PC-9 (cell line): ENCODE measurements around the gene XXYLT1. TPM values are rescaled to one million over a fixed set of nuclear protein-coding genes. Genes with fewer than 3 reads are reported as not detected.

Experiments
- BruUV-seq: library from RNA; stranded (reverse); fragments of 400-500 nt; replicated peaks from 2 replicates; lab custom pipeline; 2021; lab: Mats Ljungman, UMichigan
- CTCF ChIA-PET: fragments of 300-600 bp; sonication (Branson Sonifier 250); formaldehyde crosslinking; loops from one replicate; lab custom pipeline; 2022; ENCODE audit warnings: antibody characterized with exemption; lab: Charles Lee
- POLR2A ChIA-PET: fragments of 300-600 bp; sonication (Branson Sonifier 250); formaldehyde crosslinking; loops from one replicate; lab custom pipeline; 2022; ENCODE audit warnings: antibody characterized with exemption; ENCODE audit not compliant: unreplicated experiment; lab: Charles Lee
- DNase-seq, 2 experiments: peaks; one replicate each; pipeline versions ENCODE4 v3.0.0 to v3.0.0-alpha.2; 2015 to 2022; ENCODE audit warnings: mixed read lengths in 1 of 2
- H2AFZ ChIP-seq: fragments of 200-600 bp; sonication (generic); 2 replicates; pipeline ENCODE4 v1.8.1; 2017; ENCODE audit warnings: antibody characterized with exemption
- H3F3A ChIP-seq: fragments of 200-600 bp; sonication (generic); 2 replicates; pipeline ENCODE4 v1.8.1; 2017; ENCODE audit warnings: antibody characterized with exemption, mild to moderate bottlenecking, low read depth; ENCODE audit not compliant: insufficient read depth
- H3K27ac ChIP-seq: fragments of 200-600 bp; sonication (generic); 2 replicates; pipeline ENCODE4 v1.6.1; 2016; ENCODE audit warnings: mixed run types
- H3K27me3 ChIP-seq: fragments of 200-600 bp; sonication (generic); 2 replicates; pipeline ENCODE4 v1.6.1; 2016; ENCODE audit warnings: low read depth, mixed run types; ENCODE audit not compliant: insufficient read depth
- H3K36me3 ChIP-seq: fragments of 200-600 bp; sonication (generic); 2 replicates; pipeline ENCODE4 v1.6.1; 2016; ENCODE audit warnings: low read depth, mixed run types
- H3K4me1 ChIP-seq: fragments of 200-600 bp; sonication (generic); replicated peaks from 2 replicates; pipeline ENCODE4 v1.6.1; 2016; ENCODE audit warnings: mixed run types; ENCODE audit not compliant: insufficient read depth
- H3K4me2 ChIP-seq: fragments of 200-600 bp; sonication (generic); 2 replicates; pipeline ENCODE4 v1.6.1; 2017; ENCODE audit warnings: mixed run types
- H3K4me3 ChIP-seq: fragments of 200-600 bp; sonication (generic); 2 replicates; pipeline ENCODE4 v1.6.1; 2016; ENCODE audit warnings: mixed run types
- H3K79me2 ChIP-seq: fragments of 200-600 bp; sonication (generic); 2 replicates; pipeline ENCODE4 v1.6.1; 2017; ENCODE audit warnings: low read depth, mixed run types
- H3K9me2 ChIP-seq: fragments of 200-600 bp; sonication (generic); 2 replicates; pipeline ENCODE4 v1.8.1; 2017; ENCODE audit warnings: mild to moderate bottlenecking; ENCODE audit not compliant: insufficient read depth
- H3K9me3 ChIP-seq: fragments of 200-600 bp; sonication (generic); 2 replicates; pipeline ENCODE4 v1.8.1; 2016; ENCODE audit warnings: low read depth; ENCODE audit not compliant: insufficient read depth
- H4K20me1 ChIP-seq: fragments of 200-600 bp; sonication (generic); 2 replicates; pipeline ENCODE4 v1.8.1; 2017; ENCODE audit not compliant: insufficient read depth
- EZH2 ChIP-seq: fragments of 200-600 bp; sonication (generic); IDR thresholded peaks from 2 replicates; pipeline ENCODE4 v1.8.0; 2017; ENCODE audit warnings: antibody characterized with exemption, low read depth
- intact Hi-C: fragments of 100-400 bp; cut with micrococcal nuclease; formaldehyde crosslinking; loops from one replicate; pipeline ENCODE4 v1.10.0; 2022; ENCODE audit not compliant: unreplicated experiment
- total RNA-seq: library from RNA; stranded (reverse); gene quantifications from 2 replicates; pipeline ENCODE4 v1.2.3, GENCODE V29; 2021
- TF ChIP-seq, protein P1 (sequence below): fragments of 200-600 bp; sonication (generic); conservative IDR thresholded peaks from 2 replicates; pipeline ENCODE4 v1.6.1; 2017; ENCODE audit warnings: mixed run types, antibody characterized with exemption, mild to moderate bottlenecking, moderate library complexity

Gene XXYLT1
- total RNA-seq, 1 experiment from 2014 or later: 13.3 TPM

DNA sequence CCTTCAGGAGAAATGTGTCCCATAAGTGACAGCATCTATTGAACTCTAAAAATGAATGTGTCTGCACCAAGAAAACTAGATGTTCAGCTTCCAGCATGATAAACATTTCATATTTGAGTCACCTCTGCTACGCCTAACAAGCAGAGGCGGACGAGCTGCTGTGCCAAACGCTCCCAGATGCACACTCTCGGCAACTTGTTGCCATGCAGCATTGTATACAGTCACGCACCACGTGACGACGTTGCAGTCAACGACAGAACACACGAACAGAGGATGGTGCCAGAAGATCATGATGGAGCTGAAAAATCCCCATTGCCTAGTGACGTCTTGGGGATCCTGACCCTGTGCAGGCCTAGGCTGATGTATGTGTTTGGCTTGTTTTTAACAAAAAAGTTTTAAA, 137.5 kb downstream of the XXYLT1 start:
- no peak overlapping the region for H2AFZ ChIP-seq
- H3F3A ChIP-seq: no peaks in the 10 kb centered on the region
- no peak for DNase-seq
- H3K4me3 ChIP-seq: no peak overlapping the region
- intact Hi-C loops: no loop called here
- H3K27me3 ChIP-seq: no peaks in the 10 kb centered on the region
- TF ChIP-seq, protein P1, sequence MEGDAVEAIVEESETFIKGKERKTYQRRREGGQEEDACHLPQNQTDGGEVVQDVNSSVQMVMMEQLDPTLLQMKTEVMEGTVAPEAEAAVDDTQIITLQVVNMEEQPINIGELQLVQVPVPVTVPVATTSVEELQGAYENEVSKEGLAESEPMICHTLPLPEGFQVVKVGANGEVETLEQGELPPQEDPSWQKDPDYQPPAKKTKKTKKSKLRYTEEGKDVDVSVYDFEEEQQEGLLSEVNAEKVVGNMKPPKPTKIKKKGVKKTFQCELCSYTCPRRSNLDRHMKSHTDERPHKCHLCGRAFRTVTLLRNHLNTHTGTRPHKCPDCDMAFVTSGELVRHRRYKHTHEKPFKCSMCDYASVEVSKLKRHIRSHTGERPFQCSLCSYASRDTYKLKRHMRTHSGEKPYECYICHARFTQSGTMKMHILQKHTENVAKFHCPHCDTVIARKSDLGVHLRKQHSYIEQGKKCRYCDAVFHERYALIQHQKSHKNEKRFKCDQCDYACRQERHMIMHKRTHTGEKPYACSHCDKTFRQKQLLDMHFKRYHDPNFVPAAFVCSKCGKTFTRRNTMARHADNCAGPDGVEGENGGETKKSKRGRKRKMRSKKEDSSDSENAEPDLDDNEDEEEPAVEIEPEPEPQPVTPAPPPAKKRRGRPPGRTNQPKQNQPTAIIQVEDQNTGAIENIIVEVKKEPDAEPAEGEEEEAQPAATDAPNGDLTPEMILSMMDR: no peak
- TF ChIP-seq EZH2: no peak
- CTCF ChIA-PET: no interaction called here
- H3K79me2 ChIP-seq: no peaks in the 10 kb centered on the region
- POLR2A ChIA-PET: interaction anchor here (0.6 kb wide), 1 partner anchor 14 kb away, joined by 5 read pairs; no protein-coding TSS in a partner anchor
- no peaks in the 10 kb centered on the region for H3K9me2 ChIP-seq
- H4K20me1 ChIP-seq: no peaks in the 10 kb centered on the region
- no peaks in the 10 kb centered on the region for H3K9me3 ChIP-seq
- no TSS peak for BruUV-seq
- no peak overlapping the region for H3K27ac ChIP-seq
- H3K36me3 ChIP-seq: no peaks in the 10 kb centered on the region
- no peaks in the 10 kb centered on the region for H3K4me1 ChIP-seq
- H3K4me2 ChIP-seq: no peak overlapping the region

GRCh38 chr3:195133013-195133412, 137.9 kb downstream of the XXYLT1 start:
- no peaks in the 10 kb centered on the region for H3K27me3 ChIP-seq
- no peaks in the 10 kb centered on the region for H4K20me1 ChIP-seq
- H3K9me2 ChIP-seq: no peaks in the 10 kb centered on the region
- H3K4me3 ChIP-seq: no peak overlapping the region
- ChIA-PET CTCF (no interaction called here), POLR2A (no interaction called here)
- H2AFZ ChIP-seq: no peak overlapping the region
- no peaks in the 10 kb centered on the region for H3K9me3 ChIP-seq
- TF ChIP-seq, protein P1: no peak
- TF ChIP-seq EZH2: no peak
- no peaks in the 10 kb centered on the region for H3K36me3 ChIP-seq
- DNase-seq: no peak
- no peaks in the 10 kb centered on the region for H3K4me1 ChIP-seq
- no peak overlapping the region for H3K4me2 ChIP-seq
- no peaks in the 10 kb centered on the region for H3K79me2 ChIP-seq
- no peaks in the 10 kb centered on the region for H3F3A ChIP-seq
- intact Hi-C loops: no loop called here
- no peak overlapping the region for H3K27ac ChIP-seq
- no TSS peak for BruUV-seq

DNA sequence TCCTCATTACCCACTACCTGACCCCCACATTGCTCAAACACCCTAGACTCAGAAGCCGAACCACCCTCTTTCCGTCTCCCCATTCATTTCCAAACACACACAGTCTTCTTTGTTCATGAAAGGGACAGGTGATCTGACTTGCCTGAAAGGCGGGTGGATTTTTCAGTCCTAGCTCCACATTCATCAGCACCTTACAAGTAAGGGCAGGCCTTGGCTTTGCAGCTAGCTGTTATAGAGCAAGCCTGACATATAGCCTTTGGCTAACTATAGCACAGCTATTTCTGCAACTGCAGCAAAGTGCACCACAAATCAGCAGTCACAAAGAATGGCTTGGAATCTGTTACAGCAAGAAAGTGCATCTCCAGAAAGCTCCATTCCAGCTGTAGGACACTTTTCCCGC, 139.8 kb downstream of the XXYLT1 start:
- Histone ChIP-seq H3K4me3 (no peak overlapping the region), H3K79me2 (no peaks in the 10 kb centered on the region), H3K9me2 (no peaks in the 10 kb centered on the region), H3K4me1 (no peaks in the 10 kb centered on the region), H3K9me3 (no peaks in the 10 kb centered on the region), H3K27ac (no peak overlapping the region), H3K36me3 (no peaks in the 10 kb centered on the region), H3K27me3 (no peaks in the 10 kb centered on the region), H2AFZ (no peak overlapping the region), H3F3A (no peaks in the 10 kb centered on the region), H3K4me2 (no peak overlapping the region), H4K20me1 (no peaks in the 10 kb centered on the region)
- TF ChIP-seq, protein P1: no peak
- BruUV-seq: no TSS peak
- no peak for DNase-seq
- intact Hi-C loops: no loop called here
- CTCF ChIA-PET: no interaction called here
- POLR2A ChIA-PET: interaction anchor here (0.6 kb wide), 1 partner anchor 186 kb away, joined by 3 read pairs; no protein-coding TSS in a partner anchor
